Measurements from ENCODE around the gene UBE2N.
"Not testable (repeated sequence)": the region's sequence is repeated elsewhere in the genome, so short reads cannot be mapped to it uniquely, and the experiment has no call there.

Gene UBE2N

GRCh38 chr12:93378196-93378997 lies 63.4 kb downstream of the UBE2N start:
- 0 to 1% methylated on average over 19 to 27 of the region's 64 CpGs for WGBS, 2 experiments (ENCODE audit: insufficient coverage in 2 of 2)
- Histone ChIP-seq H3K4me1 (ENCODE audit: control insufficient read depth, insufficient read depth, low read length, poor library complexity, severe bottlenecking) (peaks cover 22% of the 10 kb centered on the region), H3K4me3 (ENCODE audit: extremely low read depth, insufficient read depth, low read length, poor library complexity, severe bottlenecking) (peak overlapping the region; percentile 96), H3K36me3 (ENCODE audit: control insufficient read depth, insufficient read depth, low read length) (peaks cover 38% of the 10 kb centered on the region), H3K27ac (ENCODE audit: low read depth, low read length, severe bottlenecking) (peak overlapping the region; percentile 66)
- not testable (repeated sequence) for H3K9me3 ChIP-seq (ENCODE audit: control insufficient read depth, low read length)

- Histone ChIP-seq H3K4me3 (ENCODE audit: extremely low read depth, insufficient read depth, low read length, poor library complexity, severe bottlenecking) (peak within 1 kb of the TSS; percentile 96), H3K9me3 (ENCODE audit: control insufficient read depth, low read length) (no peaks in the 10 kb centered on the region), H3K27ac (ENCODE audit: low read depth, low read length, severe bottlenecking) (peak within 1 kb of the TSS; percentile 70), H3K4me1 (ENCODE audit: control insufficient read depth, insufficient read depth, low read length, poor library complexity, severe bottlenecking) (peaks cover 19% of the 10 kb centered on the region), H3K36me3 (ENCODE audit: control insufficient read depth, insufficient read depth, low read length) (peaks cover 29% of the 10 kb centered on the region)
- 27 to 51% methylated on average over 13 to 30 of the region's 79 CpGs for WGBS, 2 experiments (ENCODE audit: insufficient coverage in 2 of 2)
Measured at GRCh38 chr12:93377252-93378195, 64.2 kb downstream of the UBE2N start, which contains the start of gene NUDT4. TSS of gene NUDT4 (plus strand) at chr12:93377925. CDS start at chr12:93378323, 398 bp downstream.

GRCh38 chr12:93376436-93377251 lies 65.1 kb downstream of the UBE2N start:
- peak overlapping the region; percentile 96 for H3K4me3 ChIP-seq (ENCODE audit: extremely low read depth, insufficient read depth, low read length, poor library complexity, severe bottlenecking)
- 68% methylated on average over 6 to 8 of the region's 10 CpGs for WGBS, 2 experiments (ENCODE audit: insufficient coverage in 2 of 2)
- H3K9me3 ChIP-seq (ENCODE audit: control insufficient read depth, low read length): no peaks in the 10 kb centered on the region
- peaks cover 21% of the 10 kb centered on the region for H3K36me3 ChIP-seq (ENCODE audit: control insufficient read depth, insufficient read depth, low read length)
- peak overlapping the region; percentile 70 for H3K27ac ChIP-seq (ENCODE audit: low read depth, low read length, severe bottlenecking)
- H3K4me1 ChIP-seq (ENCODE audit: control insufficient read depth, insufficient read depth, low read length, poor library complexity, severe bottlenecking): peaks cover 19% of the 10 kb centered on the region

GRCh38 chr12:93375906-93376305 lies 65.8 kb downstream of the UBE2N start:
- Histone ChIP-seq H3K4me3 (ENCODE audit: extremely low read depth, insufficient read depth, low read length, poor library complexity, severe bottlenecking) (peak overlapping the region; percentile 96), H3K9me3 (ENCODE audit: control insufficient read depth, low read length) (no peaks in the 10 kb centered on the region), H3K36me3 (ENCODE audit: control insufficient read depth, insufficient read depth, low read length) (peaks cover 15% of the 10 kb centered on the region)

GRCh38 chr12:93373961-93374656 lies 67.6 kb downstream of the UBE2N start:
- Histone ChIP-seq H3K9me3 (ENCODE audit: control insufficient read depth, low read length) (no peaks in the 10 kb centered on the region), H3K27ac (ENCODE audit: low read depth, low read length, severe bottlenecking) (no peak overlapping the region), H3K4me1 (ENCODE audit: control insufficient read depth, insufficient read depth, low read length, poor library complexity, severe bottlenecking) (peaks cover 16% of the 10 kb centered on the region), H3K36me3 (ENCODE audit: control insufficient read depth, insufficient read depth, low read length) (peaks cover 6% of the 10 kb centered on the region), H3K4me3 (ENCODE audit: extremely low read depth, insufficient read depth, low read length, poor library complexity, severe bottlenecking) (no peak overlapping the region)
- 82 to 100% methylated on average over 1 of the region's 2 CpGs for WGBS, 2 experiments (ENCODE audit: insufficient coverage in 2 of 2)

More at GRCh38 chr12:93375906-93376305, 65.8 kb downstream of the UBE2N start:
- peak overlapping the region; percentile 70 for H3K27ac ChIP-seq (ENCODE audit: low read depth, low read length, severe bottlenecking)
- H3K4me1 ChIP-seq (ENCODE audit: control insufficient read depth, insufficient read depth, low read length, poor library complexity, severe bottlenecking): peaks cover 16% of the 10 kb centered on the region
- WGBS, 2 experiments (ENCODE audit: insufficient coverage in 2 of 2): 85 to 100% methylated on average over 1 to 5 of the region's 6 CpGs

GRCh38 chr12:93370947-93371346 lies 70.8 kb downstream of the UBE2N start:
- Histone ChIP-seq H3K9me3 (ENCODE audit: control insufficient read depth, low read length) (no peaks in the 10 kb centered on the region), H3K27ac (ENCODE audit: low read depth, low read length, severe bottlenecking) (no peak overlapping the region), H3K4me1 (ENCODE audit: control insufficient read depth, insufficient read depth, low read length, poor library complexity, severe bottlenecking) (peaks cover 7% of the 10 kb centered on the region), H3K36me3 (ENCODE audit: control insufficient read depth, insufficient read depth, low read length) (peaks cover 4% of the 10 kb centered on the region), H3K4me3 (ENCODE audit: extremely low read depth, insufficient read depth, low read length, poor library complexity, severe bottlenecking) (no peak overlapping the region)
- 96 to 100% methylated on average over 3 to 5 of the region's 6 CpGs for WGBS, 2 experiments (ENCODE audit: insufficient coverage in 2 of 2)

GRCh38 chr12:93369505-93369904 lies 72.2 kb downstream of the UBE2N start:
- Histone ChIP-seq H3K9me3 (ENCODE audit: control insufficient read depth, low read length) (no peaks in the 10 kb centered on the region), H3K27ac (ENCODE audit: low read depth, low read length, severe bottlenecking) (no peak overlapping the region), H3K36me3 (ENCODE audit: control insufficient read depth, insufficient read depth, low read length) (peaks cover 4% of the 10 kb centered on the region), H3K4me3 (ENCODE audit: extremely low read depth, insufficient read depth, low read length, poor library complexity, severe bottlenecking) (no peak overlapping the region), H3K4me1 (ENCODE audit: control insufficient read depth, insufficient read depth, low read length, poor library complexity, severe bottlenecking) (peaks cover 7% of the 10 kb centered on the region)

GRCh38 chr12:93368766-93369165 lies 73.0 kb downstream of the UBE2N start:
- Histone ChIP-seq H3K9me3 (ENCODE audit: control insufficient read depth, low read length) (no peaks in the 10 kb centered on the region), H3K4me3 (ENCODE audit: extremely low read depth, insufficient read depth, low read length, poor library complexity, severe bottlenecking) (no peak overlapping the region), H3K36me3 (ENCODE audit: control insufficient read depth, insufficient read depth, low read length) (peaks cover 4% of the 10 kb centered on the region), H3K27ac (ENCODE audit: low read depth, low read length, severe bottlenecking) (no peak overlapping the region), H3K4me1 (ENCODE audit: control insufficient read depth, insufficient read depth, low read length, poor library complexity, severe bottlenecking) (peaks cover 5% of the 10 kb centered on the region)
- WGBS, 2 experiments (ENCODE audit: insufficient coverage in 2 of 2): 100% methylated on average over 3 of the region's 3 CpGs; no CpG with 5 or more reads in 1 of the 2 experiments

GRCh38 chr12:93366422-93366821 lies 75.3 kb downstream of the UBE2N start:
- Histone ChIP-seq H3K4me3 (ENCODE audit: extremely low read depth, insufficient read depth, low read length, poor library complexity, severe bottlenecking) (no peak overlapping the region), H3K27ac (ENCODE audit: low read depth, low read length, severe bottlenecking) (no peak overlapping the region)
- 78 to 100% methylated on average over 1 to 2 of the region's 4 CpGs for WGBS, 2 experiments (ENCODE audit: insufficient coverage in 2 of 2)

More at GRCh38 chr12:93366422-93366821, 75.3 kb downstream of the UBE2N start:
- Histone ChIP-seq H3K9me3 (ENCODE audit: control insufficient read depth, low read length) (no peaks in the 10 kb centered on the region), H3K36me3 (ENCODE audit: control insufficient read depth, insufficient read depth, low read length) (peaks cover 4% of the 10 kb centered on the region), H3K4me1 (ENCODE audit: control insufficient read depth, insufficient read depth, low read length, poor library complexity, severe bottlenecking) (peaks cover 2% of the 10 kb centered on the region)
